RCC 7860 (cell line): ENCODE data around the gene ANTXR2.
"Not testable (repeated sequence)": the region's sequence is repeated elsewhere in the genome, so short reads cannot be mapped to it uniquely, and the experiment has no call there.

Source experiments
- DNase-seq: peaks from one replicate; pipeline ENCODE4 v3.0.0-alpha.2; 2015; ENCODE audit warnings: low spot score
- FAIRE-seq: peaks from 2 replicates; lab custom pipeline; 2012; peaks lifted over from hg19 to GRCh38; lab: Jason Lieb, UNC

Gene ANTXR2

GRCh38 chr4:80027611-80028010, 45.4 kb downstream of the ANTXR2 start:
- FAIRE-seq (no peak), DNase-seq (no peak)

- no peak for DNase-seq
- no peak for FAIRE-seq
These were observed 46.9 kb downstream of the ANTXR2 start for GRCh38 chr4:80026100-80026499.

GRCh38 chr4:80024335-80024734, 48.7 kb downstream of the ANTXR2 start:
- DNase-seq (no peak), FAIRE-seq (no peak)

DNA sequence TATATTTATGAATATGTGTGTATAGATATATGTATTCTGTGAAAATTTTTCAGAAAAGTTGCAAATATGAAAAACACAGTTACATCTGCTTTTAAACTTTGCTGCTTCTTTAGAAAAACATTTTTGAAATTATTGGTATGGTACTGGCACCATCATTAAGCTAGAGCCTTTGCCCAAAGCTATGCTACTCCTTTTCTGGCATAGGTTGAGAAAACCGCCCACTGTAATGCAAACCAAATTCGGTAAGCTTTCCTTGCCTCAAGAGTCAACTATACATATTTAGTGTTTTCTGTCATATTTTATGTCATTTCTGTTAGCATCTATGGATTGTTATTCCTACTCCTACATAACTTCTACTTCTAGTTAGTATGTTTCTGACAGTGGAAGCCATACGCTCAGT, 50.7 kb downstream of the ANTXR2 start:
- DNase-seq (no peak), FAIRE-seq (no peak)

DNA sequence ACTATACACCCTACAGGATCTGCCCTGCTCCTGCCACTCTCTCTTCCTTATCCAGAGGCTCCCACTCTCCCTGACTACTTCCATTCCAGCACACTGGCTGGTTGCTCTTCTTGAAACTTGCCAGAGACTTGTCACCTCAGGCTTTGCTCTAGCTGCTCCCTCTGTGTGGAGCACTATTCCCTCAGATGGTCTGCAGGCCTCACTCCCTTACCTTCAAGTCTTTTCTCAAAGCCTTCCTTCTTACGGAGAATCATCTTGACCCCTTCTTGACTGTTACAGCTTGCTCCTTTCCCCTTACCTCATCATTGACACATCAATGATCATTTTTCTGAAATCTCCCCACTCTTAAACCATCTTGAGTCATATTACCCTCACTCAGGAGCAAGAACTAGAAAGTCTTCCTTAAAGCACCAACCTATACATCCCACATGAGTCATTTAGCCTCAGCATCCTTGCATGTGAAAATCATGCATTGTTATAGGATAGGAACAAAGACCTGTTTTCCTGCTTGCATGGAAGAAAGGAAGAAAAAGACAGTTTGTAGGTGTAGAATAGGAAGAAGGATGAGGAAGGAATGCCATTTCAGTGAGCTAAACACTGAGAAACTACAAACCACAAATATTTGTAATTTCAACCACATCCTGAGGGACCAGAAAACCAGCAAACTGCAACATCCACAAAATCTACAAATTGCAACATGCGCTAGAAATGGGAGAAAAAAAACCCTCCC, 55.7 kb downstream of the ANTXR2 start:
- DNase-seq (peak; percentile 84), FAIRE-seq (peak; percentile 87)

- FAIRE-seq, result no peak
- no peak for DNase-seq
These were observed 56.5 kb downstream of the ANTXR2 start for GRCh38 chr4:80016506-80016905.

DNA sequence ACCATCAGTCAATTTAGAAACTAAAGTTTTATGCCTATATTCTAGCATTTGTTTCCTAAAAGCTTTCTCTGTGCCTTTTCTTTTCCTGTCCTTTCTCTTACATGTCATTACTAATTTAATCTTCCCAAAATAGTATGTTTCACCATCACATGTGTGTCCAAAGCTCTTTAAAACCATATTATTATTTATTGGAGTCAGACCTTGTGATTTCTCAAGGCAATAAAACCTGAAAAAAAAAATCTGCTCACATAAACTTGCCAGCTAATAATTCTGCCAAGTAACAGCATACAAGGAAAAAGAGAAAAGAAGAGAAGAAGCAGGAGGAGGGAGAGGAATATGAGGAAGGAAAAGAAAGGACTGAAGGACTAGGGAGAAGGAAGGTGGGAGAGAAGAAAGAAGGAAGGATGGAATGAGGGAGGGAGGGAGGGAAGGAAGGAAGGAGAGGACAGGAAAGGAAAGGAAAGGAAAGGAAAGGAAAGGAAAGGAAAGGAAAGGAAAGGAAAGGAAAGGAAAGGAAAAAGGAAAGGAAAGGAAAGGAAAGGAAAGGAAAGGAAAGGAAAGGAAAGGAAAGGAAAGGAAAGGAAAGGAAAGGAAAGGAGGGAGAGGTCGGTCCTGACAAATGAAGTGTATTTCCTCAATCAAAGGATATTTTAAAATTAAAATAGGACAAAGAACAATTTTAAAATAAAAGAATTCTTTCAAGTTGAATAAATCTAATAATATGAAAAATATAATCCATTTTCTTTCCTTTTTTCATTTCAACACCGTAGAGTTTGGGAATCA, 57.4 kb downstream of the ANTXR2 start:
- FAIRE-seq (no peak), DNase-seq (no peak)

DNA sequence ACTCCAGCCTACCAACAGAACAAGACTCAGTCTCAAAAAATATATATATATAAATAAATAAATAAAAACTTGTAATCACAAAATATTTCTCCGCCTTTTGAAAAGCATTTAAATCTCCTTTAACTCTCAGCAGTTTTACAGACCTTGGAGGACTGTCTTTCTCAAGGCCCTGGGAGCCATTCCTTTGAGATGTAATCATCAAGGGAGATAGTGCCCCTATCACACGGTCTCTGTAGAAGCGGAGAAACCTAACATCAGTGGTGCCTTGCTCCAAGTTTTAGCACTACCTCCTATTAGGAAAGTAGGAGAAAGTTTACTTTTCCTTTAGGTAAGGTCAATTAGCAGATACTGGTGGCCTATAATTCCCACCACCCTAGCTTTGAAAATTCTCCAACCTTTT, 58.5 kb downstream of the ANTXR2 start:
- FAIRE-seq (no peak), DNase-seq (no peak)

DNA sequence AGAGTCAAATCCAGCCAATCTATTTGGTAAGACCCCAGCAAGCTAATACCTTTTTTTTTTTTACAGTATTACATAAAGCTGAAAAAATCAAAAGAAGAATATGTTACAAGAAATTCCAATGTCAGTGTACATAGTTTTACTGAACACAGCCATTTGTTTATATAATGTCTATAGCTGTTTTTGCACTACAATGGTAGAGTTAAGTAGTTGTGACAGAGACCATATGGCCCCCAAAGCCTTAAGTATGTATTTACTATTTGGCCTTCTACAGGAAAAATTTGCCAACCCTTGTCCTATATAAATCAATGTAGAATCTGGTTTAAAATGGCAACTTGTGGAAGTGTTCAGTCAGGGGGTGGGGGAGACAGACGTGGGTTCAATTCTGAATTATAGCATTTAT, 60.7 kb downstream of the ANTXR2 start:
- no peak for DNase-seq
- FAIRE-seq, result no peak

DNA sequence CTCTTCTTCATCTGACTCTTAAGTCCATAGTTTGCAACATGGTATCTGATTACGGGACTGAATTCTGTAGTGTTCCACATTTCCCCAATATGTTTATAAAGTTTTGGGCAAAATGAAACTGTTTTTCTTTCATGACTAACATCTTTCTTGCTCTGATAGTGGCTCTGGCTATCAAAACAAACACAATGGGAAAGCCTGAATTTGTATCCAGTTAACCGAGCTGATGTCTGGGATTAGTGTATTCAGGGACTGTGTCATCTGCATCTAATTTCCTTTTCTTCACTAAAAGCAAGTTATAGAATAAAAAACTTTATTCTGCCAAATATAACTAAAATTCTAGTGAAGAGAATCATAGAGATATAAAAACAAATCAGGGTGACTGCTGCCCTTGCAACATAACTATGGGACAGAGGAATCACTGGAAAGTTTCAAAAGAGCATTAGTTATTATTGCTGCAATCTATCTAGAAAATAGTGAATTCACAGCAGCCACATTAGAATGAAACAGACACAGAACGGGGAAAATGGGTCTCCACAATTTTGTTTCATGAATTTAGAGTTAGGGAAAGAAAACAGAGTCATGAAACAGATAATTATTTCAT, 61.3 kb downstream of the ANTXR2 start:
- DNase-seq (no peak), FAIRE-seq (no peak)

DNA sequence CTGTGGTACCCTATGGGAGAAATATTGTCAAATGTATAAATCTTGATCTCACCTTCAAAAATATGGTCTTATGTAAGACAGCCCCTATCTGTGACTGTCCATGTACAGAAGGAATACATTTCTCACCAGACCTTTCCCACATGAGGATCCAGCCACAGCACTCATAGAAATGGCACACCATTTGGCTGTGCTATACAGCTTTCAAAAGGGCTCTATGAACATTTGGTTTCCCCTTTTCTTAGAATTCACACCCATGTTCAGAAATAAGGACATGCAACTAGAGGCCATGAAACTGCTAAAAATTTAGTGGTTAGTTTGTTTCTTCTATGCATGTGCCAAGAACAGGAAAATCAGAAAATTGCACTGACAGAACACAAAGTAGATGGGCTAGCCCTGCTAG, 62.7 kb downstream of the ANTXR2 start:
- no peak for FAIRE-seq
- no peak for DNase-seq

- FAIRE-seq, result no peak
- DNase-seq, result no peak
These were observed 63.2 kb downstream of the ANTXR2 start for GRCh38 chr4:80009806-80010205.

DNA sequence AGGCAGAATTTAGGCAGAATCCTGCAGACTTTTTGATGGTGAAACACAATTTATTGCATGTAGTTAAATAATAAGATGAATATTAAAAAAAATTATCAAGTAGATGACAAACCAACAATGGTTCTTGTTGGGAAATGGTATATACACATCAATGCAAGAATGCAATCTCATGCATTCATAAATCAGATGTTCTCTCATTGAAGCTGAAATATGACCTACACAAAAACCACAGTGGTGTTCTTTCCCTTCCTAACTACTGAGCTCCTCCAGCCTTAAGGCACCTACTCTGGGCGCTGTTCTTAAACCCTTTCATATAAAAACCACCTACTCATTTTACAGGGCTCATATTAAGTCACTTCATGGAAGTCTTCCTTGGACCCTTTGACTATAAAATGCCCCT, 64.1 kb downstream of the ANTXR2 start:
- DNase-seq, result no peak
- no peak for FAIRE-seq

DNA sequence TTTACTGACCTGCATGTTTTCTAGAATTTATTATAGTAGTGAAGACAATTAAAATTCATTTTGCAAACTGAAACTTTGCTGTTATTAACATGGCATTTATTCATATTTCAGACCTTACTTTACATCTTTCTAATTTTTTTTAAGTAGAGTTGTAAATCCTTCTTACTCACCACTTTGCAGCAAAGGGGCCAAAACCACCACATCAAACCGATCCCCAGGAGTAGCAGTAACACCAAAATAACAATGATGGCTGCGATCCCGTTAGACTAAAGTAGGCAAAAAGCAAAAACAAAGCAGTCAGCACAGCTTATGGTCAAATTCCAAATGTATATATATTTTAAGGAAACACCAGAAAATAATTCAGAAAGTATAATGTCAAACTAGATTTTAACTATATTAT, 64.7 kb downstream of the ANTXR2 start:
- FAIRE-seq (no peak), DNase-seq (no peak)

- no peak for DNase-seq
- FAIRE-seq, result no peak
These were observed 65.3 kb downstream of the ANTXR2 start for GRCh38 chr4:80007745-80008149.

DNA sequence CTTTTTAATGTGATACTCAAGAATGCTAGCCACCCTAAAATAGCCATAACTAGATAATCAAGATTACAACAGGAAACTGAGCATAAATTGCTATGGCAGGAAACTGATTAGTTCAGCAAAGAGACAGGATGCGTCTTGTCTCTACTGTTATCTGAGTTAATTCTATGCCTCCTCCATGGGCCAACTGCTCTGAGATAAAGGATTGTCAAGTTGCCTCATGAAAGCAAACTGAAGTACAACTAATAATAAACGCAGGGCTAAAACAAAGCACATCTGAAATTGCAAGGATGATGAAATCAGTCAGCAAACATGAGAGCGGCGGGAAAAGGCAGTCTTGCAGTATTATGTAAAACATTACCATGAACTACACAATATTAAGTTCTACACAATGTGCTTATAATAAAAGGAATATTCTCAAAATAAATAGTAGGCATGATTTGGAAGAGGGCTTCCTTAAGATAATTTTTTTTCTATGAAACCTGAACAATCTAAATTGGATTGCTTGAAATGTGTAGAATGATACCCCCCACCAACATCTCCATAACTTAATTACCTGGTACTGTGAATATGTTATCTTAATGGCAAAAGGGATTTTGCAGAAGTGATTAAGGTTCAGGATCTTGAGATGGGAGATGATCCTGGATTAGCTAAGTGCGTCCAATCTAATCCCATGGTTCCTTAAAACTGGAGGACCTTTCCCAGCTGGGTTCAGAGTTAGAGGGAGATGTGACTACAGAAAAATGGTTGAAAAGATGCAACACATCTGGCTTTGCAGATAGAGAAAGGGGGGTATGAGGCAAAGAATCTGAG, 65.9 kb downstream of the ANTXR2 start:
- no peak for DNase-seq
- no peak for FAIRE-seq

- FAIRE-seq, result no peak
These were observed 67.2 kb downstream of the ANTXR2 start for GRCh38 chr4:80005863-80006262.

DNA sequence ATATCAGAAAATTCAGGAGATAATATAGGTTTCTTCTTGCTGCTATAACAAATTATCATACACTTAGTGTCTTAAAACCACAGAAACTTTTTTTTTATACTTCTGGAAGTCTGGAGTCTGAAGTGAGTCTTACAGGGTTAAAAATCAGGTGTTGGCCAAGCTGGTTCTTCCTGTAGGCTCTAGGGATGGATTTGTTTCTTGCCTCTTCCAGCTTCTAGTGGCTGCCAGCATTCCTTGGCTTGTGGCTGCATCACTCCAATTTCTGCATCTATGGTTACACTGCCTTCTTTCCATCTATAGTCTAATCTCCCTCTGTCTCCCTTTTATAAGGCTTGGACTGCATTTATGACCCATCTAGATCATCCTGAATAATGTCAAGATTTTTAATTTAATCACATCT, 68.7 kb downstream of the ANTXR2 start:
- DNase-seq (no peak), FAIRE-seq (no peak)

More at GRCh38 chr4:80005863-80006262, 67.2 kb downstream of the ANTXR2 start:
- DNase-seq, result peak; percentile 10

- DNase-seq, FAIRE-seq: not testable (repeated sequence)
These were observed 70.5 kb downstream of the ANTXR2 start for GRCh38 chr4:80002559-80002958.

- DNase-seq, FAIRE-seq: not testable (repeated sequence)
These were observed 74.0 kb downstream of the ANTXR2 start for GRCh38 chr4:79999048-79999447.

DNA sequence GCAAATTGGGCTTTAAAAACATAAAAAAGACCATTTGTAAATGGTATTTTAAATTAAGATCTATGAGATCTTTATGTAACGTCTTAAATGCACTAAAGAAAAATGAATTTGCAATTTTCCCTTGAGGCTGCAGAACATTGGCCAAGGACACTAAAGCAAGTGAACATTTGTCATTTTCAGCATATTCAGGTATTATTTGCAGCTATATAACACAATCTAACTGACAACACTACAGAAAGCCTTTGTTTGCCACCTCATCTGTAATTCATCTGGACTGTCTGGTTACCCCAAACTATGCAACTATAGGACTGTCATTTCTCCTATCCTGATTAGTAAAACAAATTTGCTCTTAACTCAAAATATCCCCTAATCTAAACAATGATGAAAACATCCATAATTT, 74.8 kb downstream of the ANTXR2 start:
- no peak for FAIRE-seq

More for the DNA sequence above, 74.8 kb downstream of the ANTXR2 start:
- no peak for DNase-seq
